HG02852 (cell line): ENCODE measurements around the gene BHMT.

ENCODE experiments used
- ATAC-seq: cut with Tn5 transposase; IDR thresholded peaks from one replicate; pipeline ENCODE4 v1.9.1; 2021; ENCODE audit warnings: mild to moderate bottlenecking, moderate library complexity; ENCODE audit not compliant: unreplicated experiment

Gene BHMT

GRCh38 chr5:79111387-79111959, at the start of gene BHMT:
Gene BHMT (plus strand): TSS chr5:79111809. CDS start chr5:79111886, 77 bp downstream.
- ATAC-seq, result no peak

- ATAC-seq, result no peak
These were observed 49.2 kb upstream of the BHMT start for GRCh38 chr5:79062436-79062835.

- ATAC-seq, result no peak
These were observed 41.9 kb upstream of the BHMT start, which contains the start of the genes BHMT2 and DMGDH for GRCh38 chr5:79069488-79070349. Gene BHMT2 (plus strand): TSS chr5:79069767. CDS start chr5:79069783, 16 bp downstream. Gene DMGDH (minus strand): TSS chr5:79069674. CDS start chr5:79069620, 54 bp downstream.

- no peak for ATAC-seq
These were observed 41.3 kb upstream of the BHMT start for GRCh38 chr5:79070350-79070667.

GRCh38 chr5:79074641-79075040, 37.0 kb upstream of the BHMT start:
- ATAC-seq, result no peak

GRCh38 chr5:79075646-79076426, 35.8 kb upstream of the BHMT start:
- no peak for ATAC-seq

- no peak for ATAC-seq
These were observed 34.8 kb upstream of the BHMT start for GRCh38 chr5:79076819-79077218.

GRCh38 chr5:79077680-79078365, 33.8 kb upstream of the BHMT start:
- ATAC-seq, result no peak

GRCh38 chr5:79080804-79081203, 30.8 kb upstream of the BHMT start:
- no peak for ATAC-seq

GRCh38 chr5:79081779-79082178, 29.8 kb upstream of the BHMT start:
- ATAC-seq, result no peak

GRCh38 chr5:79086116-79086515, 25.5 kb upstream of the BHMT start:
- no peak for ATAC-seq

GRCh38 chr5:79088507-79088906, 23.1 kb upstream of the BHMT start:
- ATAC-seq, result no peak

- no peak for ATAC-seq
These were observed 20.5 kb upstream of the BHMT start for GRCh38 chr5:79091064-79091463.

- no peak for ATAC-seq
These were observed 17.8 kb upstream of the BHMT start for GRCh38 chr5:79093762-79094161.

- no peak for ATAC-seq
These were observed 5.7 kb upstream of the BHMT start for GRCh38 chr5:79105868-79106267.

- no peak for ATAC-seq
These were observed 4.4 kb upstream of the BHMT start for GRCh38 chr5:79107020-79107796.

- no peak for ATAC-seq
These were observed 3.5 kb upstream of the BHMT start for GRCh38 chr5:79108086-79108485.

GRCh38 chr5:79108792-79109191, 2.8 kb upstream of the BHMT start:
- ATAC-seq, result no peak

- no peak for ATAC-seq
These were observed 1.8 kb upstream of the BHMT start for GRCh38 chr5:79109527-79110492.
